PC-3 (cell line): ENCODE measurements around the gene PPL. TPM values are rescaled to one million over a fixed set of nuclear protein-coding genes. Genes with fewer than 3 reads are reported as not detected.

Experiments
- ATAC-seq: fragments of 200-7000 bp; cut with Tn5 transposase; 2 replicates; pipeline ENCODE4 v1.9.1; 2020; ENCODE audit warnings: mild to moderate bottlenecking, moderate library complexity
- BruUV-seq: library from RNA; stranded (reverse); fragments of 400-500 nt; replicated peaks from 2 replicates; lab custom pipeline; 2021; lab: Mats Ljungman, UMichigan
- CTCF ChIA-PET: fragments of 300-600 bp; sonication (Branson Sonifier 250); formaldehyde crosslinking; loops from one replicate; lab custom pipeline; 2022; ENCODE audit warnings: antibody characterized with exemption; lab: Charles Lee
- POLR2A ChIA-PET: fragments of 300-600 bp; sonication (Branson Sonifier 250); formaldehyde crosslinking; loops from one replicate; lab custom pipeline; 2022; ENCODE audit warnings: antibody characterized with exemption; ENCODE audit not compliant: unreplicated experiment; lab: Charles Lee
- DNase-seq: peaks from one replicate; pipeline ENCODE4 v3.0.0-alpha.2; 2015
- H2AFZ ChIP-seq: fragments of 300-600 bp; sonication (generic); 2 replicates; pipeline ENCODE4 v1.6.0; 2016; ENCODE audit warnings: antibody characterized with exemption, low read length
- H3F3A ChIP-seq: fragments of 300-600 bp; sonication (generic); one replicate; pipeline ENCODE4 v1.6.0; 2017; ENCODE audit warnings: antibody characterized with exemption, low read length, control low read depth, mild to moderate bottlenecking; ENCODE audit not compliant: unreplicated experiment
- H3K27ac ChIP-seq: fragments of 300-600 bp; sonication (generic); 2 replicates; pipeline ENCODE4 v1.5.1; 2016; ENCODE audit warnings: mild to moderate bottlenecking, low read length
- H3K27me3 ChIP-seq: fragments of 300-600 bp; sonication (generic); 2 replicates; pipeline ENCODE4 v1.6.1; 2016; ENCODE audit warnings: low read length, mixed read lengths
- H3K36me3 ChIP-seq: fragments of 300-600 bp; sonication (generic); 2 replicates; pipeline ENCODE4 v1.6.1; 2016; ENCODE audit warnings: low read depth, mixed run types, low read length, mixed read lengths
- H3K4me1 ChIP-seq: fragments of 300-600 bp; sonication (generic); 2 replicates; pipeline ENCODE4 v1.5.1; 2016; ENCODE audit warnings: low read length; ENCODE audit not compliant: insufficient read depth
- H3K4me2 ChIP-seq: fragments of 300-600 bp; sonication (generic); 2 replicates; pipeline ENCODE4 v1.6.0; 2016; ENCODE audit warnings: low read length
- H3K4me3 ChIP-seq: fragments of 300-600 bp; sonication (generic); 2 replicates; pipeline ENCODE4 v1.5.1; 2016; ENCODE audit warnings: mild to moderate bottlenecking, low read length, mixed read lengths
- H3K79me2 ChIP-seq: fragments of 300-600 bp; sonication (generic); 2 replicates; pipeline ENCODE4 v1.6.1; 2017; ENCODE audit warnings: low read length, mixed read lengths
- H3K9ac ChIP-seq: fragments of 300-600 bp; sonication (generic); 2 replicates; pipeline ENCODE4 v1.6.0; 2016; ENCODE audit warnings: mild to moderate bottlenecking, low read length
- H3K9me2 ChIP-seq: fragments of 300-600 bp; sonication (generic); replicated peaks from 2 replicates; pipeline ENCODE4 v1.6.1; 2016; ENCODE audit warnings: mixed run types, low read length, mixed read lengths
- H3K9me3 ChIP-seq: fragments of 300-600 bp; sonication (generic); 2 replicates; pipeline ENCODE4 v1.6.1; 2016; ENCODE audit warnings: low read length, mixed read lengths
- H4K20me1 ChIP-seq: fragments of 300-600 bp; sonication (generic); 2 replicates; pipeline ENCODE4 v1.6.1; 2016; ENCODE audit warnings: low read length, mixed read lengths
- CTCF ChIP-seq: fragments of 300-600 bp; sonication (generic); conservative IDR thresholded peaks from 2 replicates; pipeline ENCODE4 v1.5.1; 2017; ENCODE audit warnings: antibody characterized with exemption, low read depth, mild to moderate bottlenecking, low read length
- EZH2 ChIP-seq: fragments of 300-600 bp; sonication (generic); IDR thresholded peaks from one replicate; pipeline ENCODE4 v1.6.1; 2017; ENCODE audit warnings: antibody characterized with exemption, mild to moderate bottlenecking, low read length; ENCODE audit not compliant: unreplicated experiment
- EZH2phosphoT487 ChIP-seq: fragments of 300-600 bp; sonication (generic); IDR thresholded peaks from 2 replicates; pipeline ENCODE4 v1.6.1; 2018; ENCODE audit warnings: mild to moderate bottlenecking, antibody characterized with exemption, low read length, borderline replicate concordance
- intact Hi-C: fragments of 100-400 bp; cut with micrococcal nuclease; formaldehyde crosslinking; loops from 2 replicates; pipeline ENCODE4 v1.9.0; 2023
- total RNA-seq: library from RNA; depleted of rRNA; stranded (reverse); fragments of >200 nt; gene quantifications from 2 replicates; pipeline ENCODE4 v1.2.3, GENCODE V29; 2014

PPL gene
- total RNA-seq, 1 experiment from 2014 or later: 18.8 TPM

- no peaks in the 10 kb centered on the region for H3K9me3 ChIP-seq
- TF ChIP-seq EZH2phosphoT487: no peak
- TF ChIP-seq CTCF: no peak
- TF ChIP-seq EZH2: no peak
- ChIA-PET CTCF (no interaction called here), POLR2A (no interaction called here)
- no peak overlapping the region for H2AFZ ChIP-seq
- H3F3A ChIP-seq: no peaks in the 10 kb centered on the region
- no peaks in the 10 kb centered on the region for H3K27me3 ChIP-seq
- H3K4me1 ChIP-seq: peaks cover 24% of the 10 kb centered on the region
- DNase-seq: peak; percentile 56
- peak overlapping the region; percentile 59 for H3K4me2 ChIP-seq
- H3K27ac ChIP-seq: peak overlapping the region; percentile 45
- intact Hi-C loops: no loop called here
- no peak overlapping the region for H3K9ac ChIP-seq
- H3K9me2 ChIP-seq: no peaks in the 10 kb centered on the region
- H3K36me3 ChIP-seq: peaks cover 7% of the 10 kb centered on the region; the same call in 1 of the 2 replicates
- ATAC-seq: peak; percentile 54
- H3K79me2 ChIP-seq: peaks cover 70% of the 10 kb centered on the region
- no TSS peak for BruUV-seq
- H4K20me1 ChIP-seq: peaks cover 12% of the 10 kb centered on the region; the same call in 1 of the 2 replicates
- peak overlapping the region; percentile 2; the same call in 1 of the 2 replicates for H3K4me3 ChIP-seq
Measured at GRCh38 chr16:4852221-4852872, 84.6 kb downstream of the PPL start.

GRCh38 chr16:4850211-4850610 lies 86.7 kb downstream of the PPL start:
- no peaks in the 10 kb centered on the region for H3F3A ChIP-seq
- no TSS peak for BruUV-seq
- 0 out of 2 replicates have a peak overlapping the region, but pooled peaks have one; percentile 6 for H3K9ac ChIP-seq
- no peak overlapping the region for H3K27ac ChIP-seq
- no peaks in the 10 kb centered on the region for H3K9me2 ChIP-seq
- H3K27me3 ChIP-seq: no peaks in the 10 kb centered on the region
- ATAC-seq (no peak), DNase-seq (no peak)
- CTCF ChIA-PET: no interaction called here
- intact Hi-C loops: no loop called here
- no peaks in the 10 kb centered on the region for H3K36me3 ChIP-seq
- H3K79me2 ChIP-seq: peaks cover 83% of the 10 kb centered on the region
- no peak overlapping the region for H2AFZ ChIP-seq
- no peaks in the 10 kb centered on the region for H3K9me3 ChIP-seq
- POLR2A ChIA-PET: no interaction called here
- no peak for TF ChIP-seq CTCF
- no peak for TF ChIP-seq EZH2phosphoT487
- no peak for TF ChIP-seq EZH2
- peaks cover 25% of the 10 kb centered on the region for H4K20me1 ChIP-seq
- peak overlapping the region; percentile 87 for H3K4me2 ChIP-seq
- H3K4me1 ChIP-seq: peaks cover 30% of the 10 kb centered on the region
- peak overlapping the region; percentile 97 for H3K4me3 ChIP-seq
